ENCODE results near the gene PLA2G4E. TPM values are rescaled to one million over a fixed set of nuclear protein-coding genes. Genes with fewer than 3 reads are reported as not detected.

The PLA2G4E gene
- polyA plus RNA-seq, 2 of the 4 experiments (the other 2 are of a cell fraction) = 0.01 TPM; not detected in 1

- FAIRE-seq (no peak), ATAC-seq (no peak), DNase-seq (ENCODE audit: low read depth in 1 of 2, low spot score in 1 of 2) (no peak)
- POLR2A ChIA-PET = no interaction called here
- Histone ChIP-seq H3K27ac (peak overlapping the region; percentile 20 to 75; a peak in 3 of 6 replicates), H3K4me3 (no peak overlapping the region), H3K4me1 (peaks cover 47% of the 10 kb centered on the region), H3K4me2 (no peak overlapping the region), H3K9me3 (no peaks in the 10 kb centered on the region)
- 84% methylated on average over 4 of the region's 4 CpGs for WGBS (ENCODE audit: missing lambda C conversion rate)
- CTCF ChIA-PET = interaction anchor here (1.1 to 2.0 kb wide), 2 partner anchors 38 to 55 kb away, joined by 3 to 6 read pairs; partner anchors contain the start of gene EHD4
- TF ChIP-seq ZFP36 (IDR thresholded peaks at IDR 0.05; ENCODE audit: borderline replicate concordance, partially characterized antibody) = peak; percentile 6
- TF ChIP-seq HOXA7 (CRISPR knock-in tag; IDR thresholded peaks at IDR 0.05) = no peak
These were observed 86.0 kb downstream of the PLA2G4E start for GRCh38 chr15:41934843-41935242.

- Histone ChIP-seq H3K27ac (peak overlapping the region; percentile 37 to 75; a peak in 5 of 6 replicates), H3K4me1 (peaks cover 57% of the 10 kb centered on the region), H3K9me3 (no peaks in the 10 kb centered on the region), H3K4me2 (peak overlapping the region; percentile 36), H3K4me3 (no peak overlapping the region)
- ChIA-PET POLR2A (no interaction called here), CTCF (interaction anchor here (1.0 to 2.0 kb wide), 5 partner anchors 9 to 56 kb away, joined by 3 to 6 read pairs (median 3); partner anchors contain the start of gene EHD4)
- peak; percentile 17 to 19; a peak in 2 of 6 replicates for ATAC-seq
- FAIRE-seq = no peak
- DNase-seq (ENCODE audit: low read depth in 1 of 2, low spot score in 1 of 2) = peak in 1 of 2 experiments; percentile 47
- 36% methylated on average over 7 of the region's 10 CpGs for WGBS (ENCODE audit: missing lambda C conversion rate)
- TF ChIP-seq FOXS1 (CRISPR knock-in tag; IDR thresholded peaks at IDR 0.05) = no peak
- no peak for TF ChIP-seq FOSL2 (IDR thresholded peaks at IDR 0.05)
- no peak for TF ChIP-seq FOSL2 (CRISPR knock-in tag; IDR thresholded peaks at IDR 0.05)
- no peak for TF ChIP-seq ZNF302 (CRISPR knock-in tag; IDR thresholded peaks at IDR 0.05)
- TF ChIP-seq RFX5 (IDR thresholded peaks at IDR 0.05) = no peak
- TF ChIP-seq POLR2A (IDR thresholded peaks at IDR 0.05; ENCODE audit: low read length) = no peak
- TF ChIP-seq MAZ (IDR thresholded peaks at IDR 0.05; ENCODE audit: borderline replicate concordance, low read depth, low read length) = no peak
- no peak for TF ChIP-seq RCOR1 (IDR thresholded peaks at IDR 0.05; ENCODE audit: low read depth, low read length)
These were observed 87.1 kb downstream of the PLA2G4E start for GRCh38 chr15:41933771-41934170.

GRCh38 chr15:41933326-41933725 is 87.5 kb downstream of the PLA2G4E start:
- H3K4me1 ChIP-seq = peaks cover 61% of the 10 kb centered on the region
- H3K9me3 ChIP-seq = no peaks in the 10 kb centered on the region
- CTCF ChIA-PET = interaction anchor here (1.0 to 2.0 kb wide), 4 partner anchors 10 to 56 kb away, joined by 3 to 6 read pairs (median 3); no protein-coding TSS in a partner anchor
- TF ChIP-seq JUNB (IDR thresholded peaks at IDR 0.05) = no peak
- TF ChIP-seq FOSL2 (IDR thresholded peaks at IDR 0.05) = no peak
- no peak for TF ChIP-seq FOSL2 (CRISPR knock-in tag; IDR thresholded peaks at IDR 0.05)
- no peak for TF ChIP-seq FOXS1 (CRISPR knock-in tag; IDR thresholded peaks at IDR 0.05)
- TF ChIP-seq NPAS2 (CRISPR knock-in tag; IDR thresholded peaks at IDR 0.05; ENCODE audit: borderline replicate concordance) = no peak
- TF ChIP-seq HEYL (CRISPR knock-in tag; IDR thresholded peaks at IDR 0.05) = no peak
- TF ChIP-seq RNF2 (IDR thresholded peaks at IDR 0.05; ENCODE audit: borderline replicate concordance, low read depth) = no peak
- no peak for TF ChIP-seq JUN (IDR thresholded peaks at IDR 0.05)
- ATAC-seq (no peak), DNase-seq (ENCODE audit: low read depth in 1 of 2, low spot score in 1 of 2) (no peak), FAIRE-seq (no peak)
- POLR2A ChIA-PET = no interaction called here
- H3K4me2 ChIP-seq = peak overlapping the region; percentile 36
- WGBS (ENCODE audit: missing lambda C conversion rate) = 83% methylated on average over 7 of the region's 7 CpGs
- peak overlapping the region; percentile 37 to 75; a peak in 5 of 6 replicates for H3K27ac ChIP-seq
- H3K4me3 ChIP-seq = no peak overlapping the region

GRCh38 chr15:41932511-41933289 is 88.1 kb downstream of the PLA2G4E start:
- DNase-seq (ENCODE audit: low read depth in 1 of 2, low spot score in 1 of 2) (no peak), FAIRE-seq (no peak), ATAC-seq (no peak)
- H3K9me3 ChIP-seq = no peaks in the 10 kb centered on the region
- peak overlapping the region; percentile 37 to 75; a peak in 5 of 6 replicates for H3K27ac ChIP-seq
- CTCF ChIA-PET = interaction anchor here (1.0 to 2.0 kb wide), 3 partner anchors 28 to 57 kb away, joined by 3 to 6 read pairs (median 3); no protein-coding TSS in a partner anchor
- 88% methylated on average over 16 of the region's 16 CpGs for WGBS (ENCODE audit: missing lambda C conversion rate)
- H3K4me1 ChIP-seq = peaks cover 67% of the 10 kb centered on the region
- no peak overlapping the region for H3K4me3 ChIP-seq
- POLR2A ChIA-PET = no interaction called here
- TF ChIP-seq PBX3 (IDR thresholded peaks at IDR 0.05) (no peak), JUNB (IDR thresholded peaks at IDR 0.05) (no peak), HEYL (CRISPR knock-in tag; IDR thresholded peaks at IDR 0.05) (no peak), TP53 (CRISPR knock-in tag; IDR thresholded peaks at IDR 0.05) (no peak), JUN (IDR thresholded peaks at IDR 0.05) (no peak), BCL3 (IDR thresholded peaks at IDR 0.05) (no peak), KDM5A (IDR thresholded peaks at IDR 0.05) (no peak), NR3C1 (IDR thresholded peaks at IDR 0.05) (no peak), MAZ (IDR thresholded peaks at IDR 0.05; ENCODE audit: borderline replicate concordance, low read depth, low read length) (no peak), POLR2AphosphoS2 (conservative IDR thresholded peaks at IDR 0.05; ENCODE audit: low read length) (no peak), FOSL2 (IDR thresholded peaks at IDR 0.05) (no peak), FOSL2 (CRISPR knock-in tag; IDR thresholded peaks at IDR 0.05) (no peak)
- no peak overlapping the region for H3K4me2 ChIP-seq
